Tibial artery (tissue), 4 donors: ENCODE results near the gene PDCD7.
"Not testable (repeated sequence)": the region's sequence is repeated elsewhere in the genome, so short reads cannot be mapped to it uniquely, and the experiment has no call there.

Experiments used
- DNase-seq, 2 donors: peaks; one replicate each; pipeline ENCODE4 v3.0.0-alpha.2; 2019
- H3K27ac ChIP-seq, 2 donors: fragments of 200-600 bp; sonication (generic) in 1 of 2; 1 replicate in 1 of 2; 2 replicates in 1 of 2; pipeline ENCODE4 v1.5.1; 2018 to 2019; ENCODE audit warnings: mild to moderate bottlenecking in 1 of 2
- H3K27me3 ChIP-seq, 2 donors: fragments of 200-600 bp; sonication (generic) in 1 of 2; one replicate each; pipeline versions ENCODE4 v1.5.1 to v1.6.0; 2016 to 2019
- H3K36me3 ChIP-seq, 3 donors: fragments of 200-600 bp; sonication (generic) in 2 of 3; one replicate each; pipeline ENCODE4 v1.5.1; 2016 to 2019; ENCODE audit warnings: mild to moderate bottlenecking in 2 of 3
- H3K4me1 ChIP-seq, 4 donors: fragments of 200-600 bp; sonication (generic) in 2 of 4; 1 replicate in 3 of 4; 2 replicates in 1 of 4; pipeline ENCODE4 v1.5.1; 2016 to 2019
- H3K4me3 ChIP-seq, 2 donors: fragments of 200-600 bp; sonication (generic) in 1 of 2; 1 replicate in 1 of 2; 2 replicates in 1 of 2; pipeline ENCODE4 v1.5.1; 2018 to 2019; ENCODE audit warnings: mild to moderate bottlenecking in 2 of 2
- H3K9me3 ChIP-seq, 3 donors: fragments of 200-600 bp; sonication (generic) in 1 of 3; one replicate each; pipeline ENCODE4 v1.5.1; 2016 to 2019
- CTCF ChIP-seq, 2 experiments: fragments of 200-600 bp in 1 of 2; fragments of 450-650 bp in 1 of 2; IDR thresholded peaks; one replicate each; pipeline ENCODE4 v1.5.1; 2017 to 2019; ENCODE audit warnings: antibody characterized with exemption in 2 of 2, mild to moderate bottlenecking in 1 of 2, moderate library complexity in 1 of 2
- intact Hi-C: fragments of 100-400 bp; cut with DNase I; formaldehyde crosslinking; loops from one replicate; pipeline ENCODE4 v1.15.0; 2023; ENCODE audit warnings: low total_unique reads

PDCD7 gene

GRCh38 chr15:65077981-65078352 is 55.6 kb downstream of the PDCD7 start:
- peaks cover 4 to 78% (median 43%) of the 10 kb centered on the region in 4 donors for H3K4me1 ChIP-seq
- DNase-seq = peak; percentile 57 to 88
- no peaks in the 10 kb centered on the region for H3K9me3 ChIP-seq
- H3K4me3 ChIP-seq = peak overlapping the region in 1 of 2 donors; percentile 0
- TF ChIP-seq CTCF (IDR thresholded peaks at IDR 0.05) = peak; percentile 57 to 59
- intact Hi-C loops = loop anchor here (2.0 kb wide), 1 partner anchor 25 kb away; no protein-coding TSS in a partner anchor
- H3K27ac ChIP-seq = peak overlapping the region; percentile 75 to 95
- no peaks in the 10 kb centered on the region for H3K36me3 ChIP-seq
- H3K27me3 ChIP-seq = no peaks in the 10 kb centered on the region

GRCh38 chr15:65077291-65077980 is 56.2 kb downstream of the PDCD7 start:
- peaks cover 4 to 76% (median 40%) of the 10 kb centered on the region in 4 donors for H3K4me1 ChIP-seq
- H3K36me3 ChIP-seq = no peaks in the 10 kb centered on the region
- intact Hi-C loops = no loop called here
- no peaks in the 10 kb centered on the region for H3K27me3 ChIP-seq
- TF ChIP-seq CTCF (IDR thresholded peaks at IDR 0.05) = no peak
- DNase-seq = no peak
- peak overlapping the region in 1 of 2 donors; percentile 0 for H3K4me3 ChIP-seq
- H3K27ac ChIP-seq = peak overlapping the region; percentile 75 to 95
- H3K9me3 ChIP-seq = no peaks in the 10 kb centered on the region

GRCh38 chr15:65076486-65077290 is 56.9 kb downstream of the PDCD7 start, which contains the start of gene KBTBD13:
KBTBD13 (plus strand) TSS chr15:65076746; CDS start chr15:65076816, 70 bp downstream.
- Histone ChIP-seq H3K9me3 (no peaks in the 10 kb centered on the region), H3K27me3 (no peaks in the 10 kb centered on the region), H3K27ac (peak within 1 kb of the TSS; percentile 75 to 95), H3K4me3 (peak within 1 kb of the TSS; percentile 19 to 31), H3K4me1 (peaks cover 4 to 76% (median 40%) of the 10 kb centered on the region in 4 donors), H3K36me3 (no peaks in the 10 kb centered on the region)
- no peak for TF ChIP-seq CTCF (IDR thresholded peaks at IDR 0.05)
- intact Hi-C loops = no loop called here
- peak in 1 of 2 donors; percentile 82 for DNase-seq

GRCh38 chr15:65075607-65076395 is 57.8 kb downstream of the PDCD7 start:
- H3K27ac ChIP-seq = peak overlapping the region; percentile 75 to 95
- H3K9me3 ChIP-seq, intact Hi-C loops, H3K36me3 ChIP-seq, DNase-seq, H3K27me3 ChIP-seq: not testable (repeated sequence)
- H3K4me3 ChIP-seq = peak overlapping the region; percentile 19 to 31
- H3K4me1 ChIP-seq = peaks cover 4 to 76% (median 41%) of the 10 kb centered on the region in 4 donors

GRCh38 chr15:65074946-65075345 is 58.7 kb downstream of the PDCD7 start:
- H3K36me3 ChIP-seq, DNase-seq, H3K4me3 ChIP-seq, H3K9me3 ChIP-seq, intact Hi-C loops, H3K27me3 ChIP-seq: not testable (repeated sequence)
- Histone ChIP-seq H3K4me1 (peaks cover 4 to 79% (median 50%) of the 10 kb centered on the region in 4 donors), H3K27ac (peak overlapping the region; percentile 75 to 95)

- no peaks in the 10 kb centered on the region for H3K27me3 ChIP-seq
- H3K4me3 ChIP-seq = no peak overlapping the region
- H3K9me3 ChIP-seq = no peaks in the 10 kb centered on the region
- H3K36me3 ChIP-seq = no peaks in the 10 kb centered on the region
- peak overlapping the region; percentile 95 to 99 for H3K27ac ChIP-seq
- no peak for TF ChIP-seq CTCF (IDR thresholded peaks at IDR 0.05)
- DNase-seq = no peak
- intact Hi-C loops = no loop called here
- peaks cover 3 to 74% (median 64%) of the 10 kb centered on the region in 4 donors for H3K4me1 ChIP-seq
These were observed 61.0 kb downstream of the PDCD7 start for GRCh38 chr15:65072617-65073016.
